Mammary epithelial cell (primary cell): ENCODE data around the gene SPHK2.

Experiments
- CTCF ChIP-seq, 2 donors: IDR thresholded peaks in 1 of 2; conservative IDR thresholded peaks in 1 of 2; 2 replicates each; pipeline ENCODE4 v1.5.1; 2011 to 2012; ENCODE audit warnings: inconsistent platforms in 2 of 2, low read length in 2 of 2, mild to moderate bottlenecking in 2 of 2, control low read depth in 1 of 2, low read depth in 1 of 2; ENCODE audit not compliant: insufficient read depth in 1 of 2; ENCODE audit errors: extremely low read depth in 1 of 2
- EZH2 ChIP-seq: IDR thresholded peaks from 2 replicates; pipeline ENCODE4 v1.6.1; 2012; ENCODE audit warnings: low read length, inconsistent platforms, borderline replicate concordance

- TF ChIP-seq CTCF (conservative IDR thresholded peaks at IDR 0.05 in 1 of 2, IDR thresholded peaks at IDR 0.05 in 1 of 2; ENCODE audit: extremely low read depth in 1 of 2, insufficient read depth in 1 of 2, low read depth in 1 of 2, low read length in 2 of 2), result no peak
- no peak for TF ChIP-seq EZH2
Observed at GRCh38 chr19:48634036-48634342, 14.7 kb downstream of the SPHK2 start.
